Osteocyte (in vitro differentiated cells): Measurements from ENCODE around the gene BCR. TPM values are rescaled to one million over a fixed set of nuclear protein-coding genes. Genes with fewer than 3 reads are reported as not detected.

Source experiments
- DNase-seq: peaks from one replicate; pipeline ENCODE4 v3.0.0; 2021; ENCODE audit warnings: mixed read lengths; ENCODE audit not compliant: unreplicated experiment; ENCODE audit errors: extremely low spot score
- H3K27ac Mint-ChIP-seq: one replicate; pipeline ENCODE4 v1.8.0; 2021; ENCODE audit warnings: mild to moderate bottlenecking, mixed read lengths; ENCODE audit not compliant: unreplicated experiment
- H3K27me3 Mint-ChIP-seq: one replicate; pipeline ENCODE4 v1.8.0; 2021; ENCODE audit warnings: mixed read lengths; ENCODE audit not compliant: unreplicated experiment
- H3K36me3 Mint-ChIP-seq: one replicate; pipeline ENCODE4 v1.8.0; 2021; ENCODE audit warnings: mixed read lengths; ENCODE audit not compliant: unreplicated experiment
- H3K4me1 Mint-ChIP-seq: one replicate; pipeline ENCODE4 v1.8.0; 2021; ENCODE audit warnings: mixed read lengths; ENCODE audit not compliant: unreplicated experiment
- H3K4me3 Mint-ChIP-seq: one replicate; pipeline ENCODE4 v1.8.0; 2021; ENCODE audit warnings: mild to moderate bottlenecking, moderate library complexity, mixed read lengths; ENCODE audit not compliant: unreplicated experiment
- H3K9me3 Mint-ChIP-seq: one replicate; pipeline ENCODE4 v1.8.0; 2021; ENCODE audit warnings: mixed read lengths; ENCODE audit not compliant: unreplicated experiment
- CTCF ChIP-seq: fragments of 200-600 bp; sonication (generic); IDR thresholded peaks from 2 replicates; pipeline ENCODE4 v1.5.0; 2021; ENCODE audit warnings: antibody characterized with exemption, mild to moderate bottlenecking, moderate library complexity
- total RNA-seq: library from RNA; stranded (reverse); gene quantifications from 2 replicates; pipeline ENCODE4 v1.2.1, GENCODE V29; 2021

Gene BCR
- total RNA-seq, 1 donor from 2014 or later, result 35.3 TPM

- Mint-ChIP-seq H3K9me3 (no peaks in the 10 kb centered on the region), H3K27me3 (no peaks in the 10 kb centered on the region), H3K36me3 (peaks cover 10% of the 10 kb centered on the region)
Measured at GRCh38 chr22:23206915-23207314, 26.6 kb downstream of the BCR start.

GRCh38 chr22:23207729-23208393, 27.6 kb downstream of the BCR start:
- Mint-ChIP-seq H3K27me3 (no peaks in the 10 kb centered on the region), H3K27ac (no peak overlapping the region), H3K4me3 (no peak overlapping the region), H3K4me1 (no peaks in the 10 kb centered on the region), H3K9me3 (no peaks in the 10 kb centered on the region), H3K36me3 (peaks cover 10% of the 10 kb centered on the region)
- DNase-seq, result no peak
- TF ChIP-seq CTCF, result no peak

More at GRCh38 chr22:23206915-23207314, 26.6 kb downstream of the BCR start:
- peaks cover 2% of the 10 kb centered on the region for H3K4me1 Mint-ChIP-seq
- no peak overlapping the region for H3K4me3 Mint-ChIP-seq
- DNase-seq, result no peak
- no peak overlapping the region for H3K27ac Mint-ChIP-seq
- TF ChIP-seq CTCF, result no peak

- H3K9me3 Mint-ChIP-seq, result no peaks in the 10 kb centered on the region
- TF ChIP-seq CTCF, result no peak
- peaks cover 11% of the 10 kb centered on the region for H3K4me1 Mint-ChIP-seq
- H3K4me3 Mint-ChIP-seq, result no peak overlapping the region
- no peaks in the 10 kb centered on the region for H3K36me3 Mint-ChIP-seq
- H3K27ac Mint-ChIP-seq, result no peak overlapping the region
- no peak for DNase-seq
- no peaks in the 10 kb centered on the region for H3K27me3 Mint-ChIP-seq
Measured at GRCh38 chr22:23210428-23211170, 30.3 kb downstream of the BCR start.

GRCh38 chr22:23211622-23212021, 31.3 kb downstream of the BCR start:
- no peak for TF ChIP-seq CTCF
- H3K4me1 Mint-ChIP-seq, result peaks cover 20% of the 10 kb centered on the region
- DNase-seq, result no peak
- no peaks in the 10 kb centered on the region for H3K9me3 Mint-ChIP-seq
- H3K27me3 Mint-ChIP-seq, result no peaks in the 10 kb centered on the region
- no peak overlapping the region for H3K27ac Mint-ChIP-seq
- no peak overlapping the region for H3K4me3 Mint-ChIP-seq
- no peaks in the 10 kb centered on the region for H3K36me3 Mint-ChIP-seq
